CD4-positive, alpha-beta T cell treated with Interleukin-17A for 4 hours (primary cell): ENCODE results near the gene GNAZ.
A peak's percentile ranks its signal among the peaks of the same experiment; 100 is the strongest.
"Not testable (repeated sequence)": the region's sequence is repeated elsewhere in the genome, so short reads cannot be mapped to it uniquely, and the experiment has no call there.

Source experiments
- DNase-seq: peaks from one replicate; pipeline ENCODE4 v3.0.0-alpha.2; 2020; ENCODE audit warnings: mixed read lengths

Gene GNAZ

GRCh38 chr22:23122216-23122957, 52.1 kb downstream of the GNAZ start:
- DNase-seq, result no peak

- DNase-seq, result no peak
Measured at GRCh38 chr22:23122992-23123803, 52.9 kb downstream of the GNAZ start.

- DNase-seq, result no peak
Measured at GRCh38 chr22:23123804-23124254, 53.5 kb downstream of the GNAZ start.

GRCh38 chr22:23124611-23125511, 54.5 kb downstream of the GNAZ start:
- DNase-seq, result no peak

DNA sequence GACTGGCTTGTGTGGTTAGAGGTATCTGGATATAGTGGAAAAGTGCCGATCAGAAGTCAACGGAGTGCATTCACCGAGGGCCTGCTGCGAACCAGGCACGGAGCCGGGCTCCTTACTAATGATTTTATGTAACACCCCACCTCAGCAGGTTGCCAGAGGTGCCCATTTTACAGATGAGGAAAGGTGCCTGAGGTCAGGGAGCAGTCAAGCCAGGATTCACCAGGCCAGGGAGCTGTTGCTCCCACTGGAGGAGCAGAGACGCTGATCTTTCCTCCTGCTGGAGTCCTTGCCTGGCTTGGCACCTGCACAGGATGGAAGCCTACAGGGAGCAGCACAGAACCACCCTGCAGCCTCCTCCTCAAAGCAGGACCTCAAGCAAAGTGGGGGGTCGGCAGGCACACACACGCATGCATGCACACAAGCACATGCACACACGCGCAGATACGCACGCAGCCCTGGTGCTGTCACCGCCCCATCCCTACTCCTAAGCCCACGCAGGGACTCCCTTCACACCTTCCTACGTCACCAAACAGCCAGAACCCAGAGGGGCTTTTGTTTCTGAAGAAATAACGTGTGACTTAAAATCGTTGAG, 55.3 kb downstream of the GNAZ start:
- DNase-seq, result no peak

GRCh38 chr22:23126165-23127054, 56.1 kb downstream of the GNAZ start:
- no peak for DNase-seq

DNA sequence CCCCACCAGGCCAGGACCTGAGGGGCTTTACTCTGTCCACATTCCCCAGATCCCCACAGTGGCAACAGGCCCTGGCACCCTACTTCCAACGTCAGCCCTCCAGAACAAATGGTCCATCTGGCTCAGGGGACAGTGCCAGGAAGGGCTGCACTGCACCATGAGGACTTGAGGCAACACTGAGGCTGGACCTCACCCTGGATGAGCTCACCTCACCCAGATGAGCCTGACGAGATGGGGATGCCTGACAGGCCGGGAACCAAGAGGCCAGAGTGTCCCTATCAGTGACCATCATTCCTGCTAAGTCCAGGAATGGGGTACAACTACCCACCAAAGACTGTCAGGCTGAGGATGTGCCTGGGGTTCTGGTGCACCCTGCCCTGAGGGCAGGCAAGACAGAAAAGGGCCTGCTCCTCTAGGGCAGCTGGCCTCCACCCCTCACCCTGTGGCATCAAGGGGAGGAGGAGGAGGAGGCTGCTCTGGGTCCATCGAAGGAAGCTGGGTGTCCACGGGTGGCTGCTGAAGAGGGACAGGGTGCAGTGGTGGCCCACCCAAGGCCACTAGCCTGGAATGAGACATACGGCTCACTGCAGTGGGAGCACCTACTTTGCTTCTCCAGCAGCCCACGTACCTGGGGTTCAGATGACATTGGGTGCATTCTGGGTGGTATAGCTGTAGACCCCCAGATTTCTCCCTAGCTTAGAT, 56.9 kb downstream of the GNAZ start:
- no peak for DNase-seq

DNA sequence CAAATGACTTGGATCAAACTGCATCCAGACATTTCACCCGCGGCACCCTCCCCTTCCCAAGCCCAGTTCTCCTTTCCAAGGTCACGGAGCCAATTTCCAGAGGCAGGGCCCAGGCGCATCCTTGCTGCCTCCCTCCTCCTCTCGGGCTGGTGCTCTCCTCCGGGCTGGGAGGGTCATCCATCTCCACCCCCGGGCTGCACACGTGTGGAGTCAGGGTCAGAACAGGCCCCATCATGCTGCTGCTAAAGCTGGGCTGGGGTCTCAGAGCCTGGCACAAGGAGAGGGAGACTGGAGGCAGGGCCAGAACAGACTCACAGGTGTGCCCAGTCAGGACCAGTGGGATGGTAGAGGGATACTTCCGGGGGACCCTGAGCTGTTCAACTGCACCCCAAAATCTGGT, 57.5 kb downstream of the GNAZ start:
- DNase-seq, result no peak

- DNase-seq, result peak; percentile 86
Measured at GRCh38 chr22:23128269-23129108, 58.2 kb downstream of the GNAZ start.

DNA sequence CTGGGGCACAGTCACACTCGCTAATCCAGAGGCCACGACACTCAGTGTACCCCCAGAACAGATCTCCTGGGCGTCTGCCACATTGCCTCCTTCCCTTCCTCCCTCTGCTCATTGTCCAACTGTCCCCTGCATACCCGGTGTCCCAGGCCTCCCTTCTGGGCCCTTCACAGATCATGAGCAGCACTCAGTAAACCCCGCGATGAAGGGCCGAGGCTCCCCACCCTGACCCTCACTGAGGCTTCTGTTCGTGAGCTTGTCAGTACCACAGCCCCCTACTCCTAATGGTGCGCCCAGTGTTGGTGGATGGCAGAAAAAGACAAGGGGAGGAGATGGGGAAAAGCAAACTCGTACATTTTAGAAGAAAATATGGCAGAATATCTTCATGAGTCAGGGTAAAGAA, 58.8 kb downstream of the GNAZ start:
- DNase-seq, result no peak

DNA sequence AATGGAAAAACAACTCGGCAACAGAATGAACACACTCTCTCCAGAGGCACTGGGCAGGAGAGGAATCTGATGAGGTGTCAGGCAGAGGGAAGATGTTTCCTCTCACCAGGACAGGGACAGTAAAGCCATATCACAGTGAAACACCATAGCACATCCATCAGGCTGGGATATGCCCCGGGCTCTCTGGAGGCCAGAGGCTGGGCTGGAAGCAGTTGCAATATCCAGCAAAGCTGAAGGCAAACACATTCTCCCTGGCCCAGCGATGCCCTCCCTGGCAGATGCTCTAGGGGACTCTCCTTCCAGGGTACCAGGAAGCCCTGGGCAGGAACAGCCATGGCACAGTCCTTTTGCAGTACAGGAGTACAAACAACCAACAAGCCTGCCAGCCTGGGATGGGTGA, 60.4 kb downstream of the GNAZ start:
- DNase-seq, result no peak

DNA sequence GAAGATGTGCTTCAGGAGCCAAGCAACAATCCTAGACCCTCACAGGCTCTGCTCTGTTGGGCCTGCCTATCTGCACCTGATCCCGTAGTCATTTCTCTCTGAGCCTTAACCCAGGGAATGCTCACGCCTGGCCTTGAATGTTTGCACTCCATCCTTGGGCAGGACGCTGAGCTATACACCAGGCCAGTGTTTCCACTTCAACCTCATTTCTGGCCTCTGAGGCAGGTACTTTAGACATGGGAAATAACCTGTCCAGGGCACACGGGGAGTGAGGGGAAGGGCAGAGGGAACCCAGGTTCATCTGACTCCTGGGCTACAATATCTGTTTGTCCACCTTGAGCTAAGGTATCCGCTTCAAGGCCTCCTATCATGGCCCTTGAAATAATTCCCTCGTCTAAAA, 61.6 kb downstream of the GNAZ start:
- DNase-seq, result no peak

- DNase-seq, result no peak
Measured at GRCh38 chr22:23132376-23133091, 62.2 kb downstream of the GNAZ start.

DNA sequence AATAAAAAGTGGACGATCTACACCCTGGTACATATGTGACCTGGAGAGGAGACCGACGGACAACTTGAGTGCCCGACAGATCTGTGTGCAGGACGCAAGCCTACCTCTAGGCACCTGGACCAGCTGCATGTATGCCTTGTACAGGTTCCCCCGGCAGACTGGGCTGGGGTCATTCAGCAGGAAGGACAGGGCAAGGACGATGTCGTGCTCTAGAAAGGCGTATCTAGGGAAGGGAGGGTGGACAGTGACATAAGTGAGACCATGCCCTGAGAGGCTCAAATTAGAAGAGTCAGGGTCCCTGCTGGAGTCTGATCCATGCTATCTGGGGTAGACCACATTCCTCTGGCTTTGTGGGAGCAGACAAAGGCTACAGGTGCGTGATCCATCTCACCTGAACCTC, 63.6 kb downstream of the GNAZ start:
- DNase-seq, result no peak

DNA sequence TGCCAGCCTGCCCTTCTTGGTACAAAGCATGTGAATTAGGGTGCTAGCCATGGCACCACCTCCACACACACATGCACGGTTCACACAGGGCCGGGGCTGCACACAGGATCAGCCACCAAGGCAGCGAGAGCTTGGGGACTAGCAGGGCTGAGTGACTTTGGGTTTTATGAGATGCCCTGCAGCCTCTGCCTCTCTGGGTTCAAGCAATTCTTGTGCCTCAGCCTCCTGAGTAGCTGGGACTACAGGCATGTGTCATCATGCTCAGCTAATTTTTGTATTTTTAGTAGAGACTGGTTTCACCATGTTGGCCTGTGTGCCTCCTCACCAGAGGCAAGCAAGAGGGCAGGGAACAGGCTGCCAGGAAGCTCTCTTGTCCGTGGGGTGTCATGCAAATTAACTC, 66.7 kb downstream of the GNAZ start:
- DNase-seq, result not testable (repeated sequence)

- no peak for DNase-seq
Measured at GRCh38 chr22:23137468-23137867, 67.1 kb downstream of the GNAZ start.

DNA sequence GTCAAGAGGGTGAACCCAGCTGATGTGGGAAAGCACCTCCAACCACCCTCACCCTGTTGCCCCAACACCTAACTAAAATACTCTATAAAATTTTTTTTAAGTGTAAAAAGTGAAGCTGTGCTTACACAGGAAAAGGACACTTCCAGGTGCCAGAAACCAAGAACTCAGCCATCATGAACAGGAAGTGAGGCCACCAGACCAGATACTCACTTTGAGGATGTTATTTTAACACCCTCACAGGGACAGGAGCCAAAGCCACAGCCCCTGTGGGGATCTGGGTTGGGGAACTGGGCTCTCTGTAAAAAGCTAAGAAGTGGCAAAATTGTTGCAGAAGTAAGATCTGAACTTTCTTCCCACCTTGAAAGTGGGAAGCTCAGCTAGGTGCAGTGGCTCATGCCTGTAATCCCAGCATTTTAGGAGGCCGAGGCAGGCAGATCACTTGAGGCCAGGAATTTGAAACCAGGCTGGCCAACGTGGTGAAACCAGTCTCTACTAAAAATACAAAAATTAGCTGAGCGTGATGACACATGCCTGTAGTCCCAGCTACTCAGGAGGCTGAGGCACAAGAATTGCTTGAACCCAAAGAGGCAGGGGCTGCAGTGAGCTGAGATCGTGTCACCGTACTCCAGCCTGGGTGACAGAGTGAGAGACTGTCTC, 67.7 kb downstream of the GNAZ start:
- peak; percentile 58 for DNase-seq

GRCh38 chr22:23138584-23139435, 68.5 kb downstream of the GNAZ start:
- DNase-seq, result no peak
